Stimulated activated CD4-positive, alpha-beta T cell treated with anti-CD3 and anti-CD28 coated beads, TNF-alpha, amount 100 ng/mL, for 24 hours (primary cell): ENCODE data around the gene RAB26.

ENCODE experiments used
- DNase-seq, 3 experiments: peaks; one replicate each; pipeline ENCODE4 v3.0.0-alpha.2; 2020; ENCODE audit warnings: low read depth in 3 of 3

Gene RAB26

GRCh38 chr16:2159175-2159838 is 10.9 kb downstream of the RAB26 start:
- no peak for DNase-seq

GRCh38 chr16:2160915-2161551 is 12.6 kb downstream of the RAB26 start:
- no peak for DNase-seq

- no peak for DNase-seq
These were observed 13.5 kb downstream of the RAB26 start for GRCh38 chr16:2161911-2162310.

DNA sequence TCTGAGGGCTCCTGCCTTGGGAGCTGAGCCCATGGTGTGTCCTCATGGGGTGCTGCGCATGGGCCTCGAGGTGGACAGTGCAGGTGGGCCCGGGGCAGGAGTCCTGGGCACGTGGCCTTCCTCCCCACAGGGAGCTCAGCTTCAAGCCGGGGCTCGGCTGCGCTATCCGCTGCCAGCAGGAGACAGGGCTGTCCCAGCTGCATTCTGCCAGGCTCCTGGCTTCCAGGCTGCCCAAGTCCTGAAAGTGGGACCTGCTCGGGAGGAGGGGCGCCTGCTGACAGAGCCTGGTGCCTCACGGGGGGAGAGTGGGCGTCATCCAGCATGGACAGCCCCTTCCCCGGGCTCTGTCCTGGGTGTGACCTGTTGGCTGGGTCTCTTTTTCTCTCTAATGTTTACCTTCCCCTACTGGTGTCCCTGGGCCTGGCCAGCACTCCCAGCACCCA is 14.3 kb downstream of the RAB26 start:
- DNase-seq: no peak

DNA sequence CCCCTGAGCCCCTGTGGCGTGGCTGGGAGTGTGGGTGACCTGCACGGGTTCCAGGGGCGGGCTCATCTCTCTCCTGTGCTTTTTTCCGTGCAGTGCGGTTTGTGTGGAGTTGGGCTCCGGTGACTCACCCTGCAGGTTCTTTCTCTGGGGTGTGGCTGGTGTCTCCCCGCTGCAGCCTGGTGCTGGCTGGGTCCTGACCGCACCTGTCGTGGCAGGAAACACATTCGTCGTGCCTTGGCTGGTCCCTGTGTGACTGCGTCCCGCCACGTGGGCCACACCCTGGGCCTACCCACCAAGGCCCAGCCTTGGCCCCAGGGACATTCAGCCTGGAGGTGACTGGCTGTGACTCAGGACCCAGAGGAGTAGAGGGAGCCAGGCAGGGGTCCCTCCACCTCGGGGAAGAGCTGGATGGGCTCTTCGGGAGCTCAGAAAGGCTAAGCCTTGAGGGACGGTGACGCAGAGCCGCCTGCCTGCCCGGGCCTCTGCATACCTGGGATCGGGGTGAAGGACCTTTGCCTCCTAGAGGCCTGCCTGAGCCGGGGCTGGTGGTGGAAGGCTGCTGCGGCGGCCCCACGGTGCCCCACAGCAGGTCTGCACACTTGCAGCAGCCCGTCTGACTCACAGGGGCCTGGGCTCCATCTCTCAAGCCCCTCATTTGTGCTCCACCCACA is 14.9 kb downstream of the RAB26 start:
- DNase-seq: no peak

GRCh38 chr16:2165861-2166260 is 17.4 kb downstream of the RAB26 start:
- DNase-seq: no peak

DNA sequence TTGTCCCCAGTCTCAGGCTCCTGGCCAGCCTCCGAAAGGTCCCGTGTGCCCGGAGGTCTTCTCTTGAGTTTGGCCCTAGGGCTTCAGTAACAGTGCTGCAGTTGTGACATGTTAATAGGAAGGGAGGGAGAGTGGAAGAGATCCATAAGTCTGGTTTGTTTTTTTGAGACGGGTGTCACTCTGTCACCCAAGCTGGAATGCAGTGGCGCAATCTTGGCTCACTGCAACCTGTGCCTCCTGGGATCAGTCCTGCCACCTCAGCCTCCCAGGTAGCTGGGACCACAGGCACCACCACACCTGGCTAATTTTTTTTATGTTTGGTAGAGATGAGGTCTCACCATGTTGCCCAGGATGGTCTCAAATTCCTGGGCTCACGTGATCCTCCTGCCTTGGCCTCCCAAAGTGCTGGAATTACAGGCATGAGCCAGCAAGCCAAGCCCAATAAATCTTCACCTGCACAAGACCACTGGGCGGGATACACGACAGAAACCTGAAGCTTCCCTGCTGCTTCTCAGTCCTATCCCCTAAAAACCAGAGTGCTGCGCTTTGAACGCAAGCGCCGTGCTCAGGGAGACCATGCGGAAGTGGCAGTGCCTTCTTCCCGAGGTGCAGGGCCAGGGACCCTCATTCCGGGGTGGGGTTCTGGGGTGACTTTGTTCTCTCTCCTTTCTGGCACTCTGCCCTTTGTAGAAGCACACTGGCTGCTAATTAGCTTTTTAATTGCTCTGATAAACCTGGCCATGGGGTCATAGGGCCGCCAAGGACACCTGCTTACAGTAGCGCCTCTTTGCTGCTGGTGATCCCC is 18.0 kb downstream of the RAB26 start:
- DNase-seq: no peak

DNA sequence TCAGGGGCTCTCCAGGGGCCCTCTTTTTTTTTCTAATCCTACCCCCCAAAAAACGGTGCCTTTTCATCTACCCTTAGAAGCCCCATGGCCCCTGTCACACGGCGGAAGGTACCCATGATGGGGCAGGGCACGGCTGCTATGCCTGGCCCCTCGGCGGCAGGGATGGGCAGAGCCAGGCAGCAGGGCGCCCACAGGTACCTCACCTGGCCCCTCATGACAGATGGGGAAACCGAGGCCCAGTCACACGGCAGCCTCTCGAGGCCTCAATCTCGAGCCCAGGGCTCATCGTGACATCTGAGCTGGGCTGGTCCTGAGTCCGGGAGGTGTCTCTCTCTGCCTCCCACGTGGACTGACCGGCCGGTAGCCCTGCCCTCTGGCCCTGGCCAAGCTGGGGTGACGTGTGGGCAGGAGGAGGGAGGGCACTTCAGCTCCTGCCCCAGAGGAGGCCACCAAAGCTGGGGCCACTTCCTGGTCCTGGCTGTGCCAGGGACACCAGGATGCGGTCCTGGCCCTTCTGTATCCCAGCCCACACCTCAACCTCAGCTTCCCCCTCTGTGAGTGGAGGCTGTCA is 18.7 kb downstream of the RAB26 start:
- DNase-seq: no peak

- DNase-seq: no peak
These were observed 21.7 kb downstream of the RAB26 start for GRCh38 chr16:2170080-2170479.

- DNase-seq: no peak
These were observed 22.4 kb downstream of the RAB26 start for GRCh38 chr16:2170587-2171435.

GRCh38 chr16:2171601-2172178 is 23.3 kb downstream of the RAB26 start:
- no peak for DNase-seq

- DNase-seq: no peak
These were observed 24.4 kb downstream of the RAB26 start for GRCh38 chr16:2172688-2173335.

- DNase-seq: no peak
These were observed 24.9 kb downstream of the RAB26 start for GRCh38 chr16:2173366-2173765.

DNA sequence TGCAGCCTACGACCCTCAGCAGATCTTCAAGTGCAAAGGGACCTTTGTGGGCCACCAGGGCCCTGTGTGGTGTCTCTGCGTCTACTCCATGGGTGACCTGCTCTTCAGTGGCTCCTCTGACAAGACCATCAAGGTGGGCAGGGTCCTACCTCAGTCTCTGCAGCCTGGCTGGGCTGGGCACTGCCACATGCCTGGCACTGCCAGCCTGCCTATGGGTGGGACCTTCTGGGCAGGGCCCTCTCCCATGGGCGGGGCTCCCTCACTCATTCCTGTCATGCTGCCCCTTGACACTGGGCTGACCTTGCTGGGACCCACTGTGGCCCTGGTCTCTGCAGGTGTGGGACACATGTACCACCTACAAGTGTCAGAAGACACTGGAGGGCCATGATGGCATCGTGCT is 25.5 kb downstream of the RAB26 start:
- DNase-seq: no peak

- DNase-seq: no peak
These were observed 26.1 kb downstream of the RAB26 start for GRCh38 chr16:2174396-2175131.

DNA sequence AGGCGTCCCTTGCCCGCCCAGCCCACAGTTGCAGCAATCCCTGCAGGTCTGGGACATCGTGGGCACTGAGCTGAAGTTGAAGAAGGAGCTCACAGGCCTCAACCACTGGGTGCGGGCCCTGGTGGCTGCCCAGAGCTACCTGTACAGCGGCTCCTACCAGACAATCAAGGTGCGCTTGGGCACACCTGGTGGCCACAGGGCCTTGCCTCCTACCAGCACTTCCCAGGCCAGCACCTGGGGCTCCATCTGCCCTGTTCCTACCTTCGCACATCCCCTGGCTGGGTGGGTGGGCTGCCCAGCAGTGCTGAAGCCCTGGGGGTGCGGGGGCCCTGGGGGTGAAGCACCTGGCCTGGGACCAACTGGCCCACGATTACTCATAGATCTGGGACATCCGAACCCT is 27.0 kb downstream of the RAB26 start:
- DNase-seq: no peak

DNA sequence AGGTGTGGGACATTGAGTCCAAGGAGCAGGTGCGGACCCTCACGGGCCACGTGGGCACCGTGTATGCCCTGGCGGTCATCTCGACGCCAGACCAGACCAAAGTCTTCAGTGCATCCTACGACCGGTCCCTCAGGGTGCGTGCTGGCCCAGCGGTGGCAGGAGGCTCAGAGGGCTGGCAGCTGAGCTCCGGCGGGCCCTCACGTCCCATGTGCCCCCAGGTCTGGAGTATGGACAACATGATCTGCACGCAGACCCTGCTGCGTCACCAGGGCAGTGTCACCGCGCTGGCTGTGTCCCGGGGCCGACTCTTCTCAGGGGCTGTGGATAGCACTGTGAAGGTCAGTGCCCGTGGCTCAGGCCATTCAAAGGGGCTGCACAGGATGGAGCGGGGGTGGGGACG is 27.6 kb downstream of the RAB26 start:
- DNase-seq: no peak

DNA sequence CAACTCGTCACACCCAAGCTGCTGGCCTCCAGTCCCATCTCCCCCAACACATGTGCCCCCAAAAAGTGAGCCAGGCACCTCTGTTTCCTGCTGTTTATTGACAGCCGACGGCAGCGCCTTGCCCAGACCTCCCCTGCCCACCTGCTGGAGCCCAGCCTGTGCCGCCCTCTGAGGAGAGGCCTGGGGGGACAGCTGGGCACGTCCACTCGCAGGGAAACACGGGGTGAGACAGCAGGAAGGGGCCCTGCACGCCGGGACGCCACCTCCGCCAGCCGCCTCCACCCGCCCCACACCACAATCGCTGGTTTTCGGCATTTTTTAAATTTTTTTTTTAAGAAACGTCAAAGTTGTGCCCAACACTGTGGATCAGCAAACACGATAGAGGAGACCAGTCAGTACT is 28.7 kb downstream of the RAB26 start:
- no peak for DNase-seq

- DNase-seq: no peak
These were observed 29.1 kb downstream of the RAB26 start for GRCh38 chr16:2177561-2177960.
